Endothelial cell of umbilical vein (primary cell): ENCODE data around the gene ATG5. TPM values are rescaled to one million over a fixed set of nuclear protein-coding genes. Genes with fewer than 3 reads are reported as not detected.

Source experiments
- BruUV-seq: library from RNA; stranded (reverse); fragments of 400-500 nt; replicated peaks from 2 replicates; lab custom pipeline; 2021; lab: Mats Ljungman, UMichigan
- CTCF ChIA-PET: fragments of 300-600, 350-600 bp; sonication (Branson Sonifier 250); formaldehyde crosslinking; loops from one replicate; lab custom pipeline; 2021; ENCODE audit warnings: antibody characterized with exemption, inconsistent platforms; lab: Charles Lee
- POLR2A ChIA-PET: fragments of 300-600, 350-600 bp; sonication (Branson Sonifier 250); formaldehyde crosslinking; loops from one replicate; lab custom pipeline; 2021; ENCODE audit warnings: antibody characterized with exemption, inconsistent platforms; lab: Charles Lee
- DNase-seq: peaks from one replicate; pipeline ENCODE4 v3.0.0-alpha.2; 2011; ENCODE audit warnings: low read depth, low spot score
- FAIRE-seq: peaks from 2 replicates; lab custom pipeline; 2011; peaks lifted over from hg19 to GRCh38; lab: Jason Lieb, UNC
- H2AFZ ChIP-seq: 2 replicates; pipeline ENCODE4 v1.6.0; 2012; ENCODE audit warnings: low read depth, low read length, control low read depth, inconsistent platforms
- H3K27ac ChIP-seq: 2 replicates; pipeline ENCODE4 v1.5.1; 2011; ENCODE audit warnings: low read depth, mild to moderate bottlenecking, control low read depth, low read length, moderate library complexity; ENCODE audit not compliant: insufficient read depth
- H3K27me3 ChIP-seq, 2 experiments: 2 replicates each; pipeline versions ENCODE4 v1.6.0 to v1.6.1; 2011; ENCODE audit warnings: low read length in 2 of 2, mixed read lengths in 1 of 2; ENCODE audit not compliant: control insufficient read depth in 2 of 2, insufficient read depth in 2 of 2
- H3K36me3 ChIP-seq, 2 experiments: 2 replicates in 1 of 2; 3 replicates in 1 of 2; pipeline ENCODE4 v1.5.1; 2011; ENCODE audit warnings: low read length in 2 of 2, mild to moderate bottlenecking in 1 of 2, moderate library complexity in 1 of 2; ENCODE audit not compliant: control insufficient read depth in 2 of 2, insufficient read depth in 2 of 2; ENCODE audit errors: extremely low read depth in 1 of 2
- H3K4me1 ChIP-seq: 3 replicates; pipeline ENCODE4 v1.5.1; 2011; ENCODE audit warnings: mild to moderate bottlenecking, low read length; ENCODE audit not compliant: control insufficient read depth, insufficient read depth; ENCODE audit errors: extremely low read depth
- H3K4me2 ChIP-seq: 2 replicates; pipeline ENCODE4 v1.6.1; 2011; ENCODE audit warnings: low read length, control low read depth, mixed read lengths; ENCODE audit not compliant: insufficient read depth
- H3K4me3 ChIP-seq, 3 experiments: fragments of 200-600 bp in 1 of 3; sonication (generic), shearing (Covaris generic) in 1 of 3; replicated peaks in 1 of 3; 2 replicates each; pipeline ENCODE4 v1.5.1; 2011 to 2016; ENCODE audit warnings: control low read depth in 3 of 3, low read length in 3 of 3, mild to moderate bottlenecking in 2 of 3, inconsistent platforms in 1 of 3, low read depth in 1 of 3, moderate library complexity in 1 of 3; ENCODE audit not compliant: insufficient read depth in 1 of 3
- H3K79me2 ChIP-seq: 2 replicates; pipeline ENCODE4 v1.6.0; 2012; ENCODE audit warnings: low read length, inconsistent platforms; ENCODE audit not compliant: control insufficient read depth, insufficient read depth
- H3K9ac ChIP-seq: replicated peaks from 2 replicates; pipeline ENCODE3; 2011; ENCODE audit warnings: low read length, control low read depth; ENCODE audit not compliant: insufficient read depth; ENCODE audit errors: extremely low read depth
- H3K9me1 ChIP-seq: replicated peaks from 3 replicates; pipeline ENCODE4 v1.6.0; 2011; ENCODE audit warnings: mild to moderate bottlenecking, low read length; ENCODE audit not compliant: control insufficient read depth, insufficient read depth; ENCODE audit errors: extremely low read depth
- H3K9me3 ChIP-seq: replicated peaks from 2 replicates; pipeline ENCODE4 v1.5.1; 2012; ENCODE audit warnings: low read length, inconsistent platforms; ENCODE audit not compliant: control insufficient read depth, insufficient read depth
- H4K20me1 ChIP-seq: replicated peaks from 2 replicates; pipeline ENCODE3; 2011; ENCODE audit warnings: mild to moderate bottlenecking, low read length; ENCODE audit not compliant: control insufficient read depth, insufficient read depth; ENCODE audit errors: extremely low read depth
- CTCF ChIP-seq, 2 donors: IDR thresholded peaks; 1 replicate in 1 of 2; 2 replicates in 1 of 2; pipeline ENCODE4 v1.5.1; 2011; ENCODE audit warnings: low read length in 2 of 2, mild to moderate bottlenecking in 2 of 2, moderate library complexity in 2 of 2, control low read depth in 1 of 2, inconsistent platforms in 1 of 2, low read depth in 1 of 2; ENCODE audit not compliant: insufficient read depth in 1 of 2; ENCODE audit errors: extremely low read depth in 1 of 2
- EZH2 ChIP-seq: IDR thresholded peaks from 2 replicates; pipeline ENCODE4 v1.6.1; 2012; ENCODE audit warnings: borderline replicate concordance, low read depth, mild to moderate bottlenecking, moderate library complexity, low read length, inconsistent platforms; ENCODE audit not compliant: severe bottlenecking
- FOS ChIP-seq: IDR thresholded peaks from 2 replicates; pipeline ENCODE4 v1.6.1; 2011; ENCODE audit warnings: mild to moderate bottlenecking, low read length, moderate library complexity, borderline replicate concordance; ENCODE audit not compliant: insufficient read depth
- GATA2 ChIP-seq: IDR thresholded peaks from 2 replicates; pipeline ENCODE4 v1.7.0; 2011; ENCODE audit warnings: low read depth, mild to moderate bottlenecking, moderate library complexity, mixed read lengths, low read length; ENCODE audit not compliant: insufficient read length, insufficient read depth
- JUN ChIP-seq: IDR thresholded peaks from 2 replicates; pipeline ENCODE4 v1.6.1; 2011; ENCODE audit warnings: borderline replicate concordance, low read depth; ENCODE audit not compliant: insufficient read length, insufficient read depth
- MAX ChIP-seq: IDR thresholded peaks from 2 replicates; pipeline ENCODE4 v1.6.1; 2011; ENCODE audit not compliant: insufficient read depth, insufficient read length
- MYC ChIP-seq: IDR thresholded peaks from one replicate; pipeline ENCODE4 v1.6.1; 2011; ENCODE audit warnings: mild to moderate bottlenecking, low read depth, low read length
- POLR2A ChIP-seq: IDR thresholded peaks from 2 replicates; pipeline ENCODE4 v1.6.1; 2012; ENCODE audit warnings: low read depth, mild to moderate bottlenecking, control low read depth, low read length
- POLR2AphosphoS5 ChIP-seq: IDR thresholded peaks from 2 replicates; pipeline ENCODE4 v1.6.1; 2012; ENCODE audit warnings: low read depth, mild to moderate bottlenecking, control low read depth, low read length, moderate library complexity; ENCODE audit not compliant: insufficient read depth
- dilution Hi-C: fragments of 300-500 bp; cut with MboI; formaldehyde crosslinking; loops from one replicate; pipeline ENCODE4 v1.15.0; 2019; ENCODE audit warnings: low sequenced_read_pairs; ENCODE audit not compliant: extremely low pct_ligation_motif_present
- intact Hi-C: fragments of 100-400 bp; cut with micrococcal nuclease; formaldehyde crosslinking; loops from one replicate; pipeline ENCODE4 v1.10.0; 2022
- polyA plus RNA-seq, 4 experiments: library from polyadenylated mRNA; depleted of rRNA in 3 of 4; stranded (reverse) in 3 of 4; unstranded in 1 of 4; fragments of >200 nt; gene quantifications; 2 replicates each; pipeline versions ENCODE4 v1.2.1 to v1.2.3, GENCODE V29; 2011 to 2012; ENCODE audit warnings: missing spikeins in 1 of 4
- total RNA-seq: library from RNA; stranded (reverse); gene quantifications from 2 replicates; pipeline ENCODE4 v1.2.3, GENCODE V29; 2021

Gene ATG5
- total and polyA plus RNA-seq, 2 donors (not counting 3 experiments of a cell fraction or from before 2014, with no cell fraction given), result 14.1 to 32.8 TPM

GRCh38 chr6:106272287-106272686, 53.3 kb downstream of the ATG5 start:
- Histone ChIP-seq H3K27ac (no peak overlapping the region), H3K4me3 (no peak overlapping the region), H2AFZ (no peak overlapping the region), H3K4me2 (no peak overlapping the region), H3K9me1 (no peaks in the 10 kb centered on the region), H3K4me1 (no peaks in the 10 kb centered on the region), H3K9ac (no peak overlapping the region), H4K20me1 (no peaks in the 10 kb centered on the region), H3K27me3 (no peaks in the 10 kb centered on the region), H3K9me3 (no peaks in the 10 kb centered on the region), H3K36me3 (no peaks in the 10 kb centered on the region), H3K79me2 (peaks cover 50% of the 10 kb centered on the region)
- CTCF ChIA-PET, result no interaction called here
- BruUV-seq, result no TSS peak
- intact Hi-C loops, result no loop called here
- dilution Hi-C loops, result no loop called here
- TF ChIP-seq JUN (no peak), FOS (no peak), EZH2 (no peak), MAX (no peak), POLR2AphosphoS5 (no peak), MYC (no peak), GATA2 (no peak), CTCF (IDR thresholded peaks at IDR 0.05; ENCODE audit: extremely low read depth in 1 of 2, insufficient read depth in 1 of 2, low read depth in 1 of 2, low read length in 2 of 2) (no peak), POLR2A (no peak)
- no peak for DNase-seq
- no peak for FAIRE-seq
- POLR2A ChIA-PET, result no interaction called here
